Smooth muscle cell (in vitro differentiated cells): ENCODE measurements around the gene RPS6KA2. TPM values are rescaled to one million over a fixed set of nuclear protein-coding genes. Genes with fewer than 3 reads are reported as not detected.

ENCODE experiments used
- DNase-seq: peaks from one replicate; lab custom pipeline; 2025; ENCODE audit not compliant: unreplicated experiment; lab: John Stamatoyannopoulos, UW
- H2AFZ ChIP-seq: fragments of 200-600 bp; sonication (generic); 2 replicates; pipeline ENCODE4 v1.6.0; 2016; ENCODE audit warnings: antibody characterized with exemption, low read depth, mild to moderate bottlenecking
- H3F3A ChIP-seq: fragments of 200-600 bp; sonication (generic); 2 replicates; pipeline ENCODE4 v1.6.0; 2017; ENCODE audit warnings: antibody characterized with exemption, low read depth
- H3K27ac ChIP-seq: fragments of 200-600 bp; sonication (generic); 2 replicates; pipeline ENCODE4 v1.5.1; 2016; ENCODE audit warnings: low read depth, mild to moderate bottlenecking
- H3K27me3 ChIP-seq: fragments of 200-600 bp; sonication (generic); 2 replicates; pipeline ENCODE4 v1.6.1; 2016; ENCODE audit warnings: low read depth, mild to moderate bottlenecking
- H3K36me3 ChIP-seq: fragments of 200-600 bp; sonication (generic); 2 replicates; pipeline ENCODE4 v1.5.1; 2016; ENCODE audit warnings: low read depth
- H3K4me1 ChIP-seq: fragments of 200-600 bp; sonication (generic); 2 replicates; pipeline ENCODE4 v1.5.1; 2016; ENCODE audit warnings: low read depth
- H3K4me2 ChIP-seq: fragments of 200-600 bp; sonication (generic); 2 replicates; pipeline ENCODE4 v1.6.0; 2016; ENCODE audit warnings: mild to moderate bottlenecking
- H3K4me3 ChIP-seq: fragments of 200-600 bp; sonication (generic); 2 replicates; pipeline ENCODE4 v1.5.1; 2016; ENCODE audit warnings: mild to moderate bottlenecking
- H3K79me2 ChIP-seq: fragments of 200-600 bp; sonication (generic); 2 replicates; pipeline ENCODE4 v1.6.0; 2016; ENCODE audit warnings: low read depth, mild to moderate bottlenecking
- H3K9ac ChIP-seq: fragments of 200-600 bp; sonication (generic); 2 replicates; pipeline ENCODE4 v1.6.0; 2016; ENCODE audit warnings: low read depth
- H3K9me3 ChIP-seq: fragments of 200-600 bp; sonication (generic); replicated peaks from 2 replicates; pipeline ENCODE4 v1.5.1; 2016; ENCODE audit warnings: low read depth
- H4K20me1 ChIP-seq: fragments of 200-600 bp; sonication (generic); 2 replicates; pipeline ENCODE4 v1.6.0; 2016; ENCODE audit warnings: low read depth
- WGBS: methylation state at CpG from one replicate; pipeline ENCODE4 v1.1.7; 2016; ENCODE audit warnings: low lambda C conversion rate; 5-methylcytosine and 5-hydroxymethylcytosine counted together
- polyA plus RNA-seq: library from polyadenylated mRNA; unstranded; fragments of >200 nt; fragmentation: Nextera tagmentation; extraction: Ambion mirVana; gene quantifications from 2 replicates; pipeline ENCODE4 v1.2.1, GENCODE V29; 2016
- total RNA-seq: library from RNA; depleted of rRNA; stranded (reverse); fragments of >200 nt; gene quantifications from 2 replicates; pipeline ENCODE4 v1.2.3, GENCODE V29; 2014
- TF ChIP-seq, protein P1 (sequence below): fragments of 200-600 bp; sonication (generic); IDR thresholded peaks from 2 replicates; pipeline ENCODE4 v1.5.1; 2017; ENCODE audit warnings: borderline replicate concordance, mild to moderate bottlenecking, antibody characterized with exemption; ENCODE audit not compliant: insufficient read depth, poor library complexity, severe bottlenecking

RPS6KA2 gene
- total and polyA plus RNA-seq, 2 experiments from 2014 or later, result 7.8 to 10.4 TPM

DNA sequence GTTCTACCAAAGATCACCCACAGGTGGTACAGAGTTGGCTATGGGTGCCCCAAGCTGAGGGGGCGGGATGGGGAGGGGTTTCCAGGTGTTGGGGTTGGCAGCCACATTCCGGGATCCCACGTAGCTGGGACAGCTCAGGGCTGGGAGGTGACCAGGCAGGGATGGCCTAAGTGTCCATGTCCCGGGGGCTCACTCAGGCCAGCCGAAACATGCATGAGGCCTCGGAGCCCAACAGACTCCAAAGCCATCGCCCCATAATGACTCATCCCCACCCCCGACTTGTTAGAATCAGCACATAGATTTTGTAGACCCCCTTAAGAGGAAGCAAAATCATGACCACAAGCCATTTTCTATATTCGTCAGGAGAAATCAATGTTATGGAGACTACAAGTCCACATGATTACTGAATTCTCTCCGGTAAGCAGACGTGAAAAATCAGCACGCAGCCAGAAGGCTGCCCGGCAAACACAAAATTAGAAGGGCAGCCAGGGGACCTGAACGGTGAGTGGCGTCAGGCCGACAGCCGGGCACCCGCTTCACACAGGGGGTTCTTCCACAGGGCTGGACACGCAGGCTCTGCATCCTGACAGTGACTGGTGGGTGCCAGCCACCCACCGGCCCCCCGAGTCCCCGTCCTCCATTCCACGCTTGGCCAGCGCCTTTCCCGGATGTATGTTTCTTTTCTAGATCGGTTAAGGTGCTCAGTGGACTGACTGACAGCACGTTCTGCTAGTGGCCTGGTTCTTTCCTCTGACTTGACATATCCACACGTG is 121.7 kb downstream of the RPS6KA2 start:
- Histone ChIP-seq H3K27me3 (no peaks in the 10 kb centered on the region), H3K4me1 (no peaks in the 10 kb centered on the region), H3K4me2 (no peak overlapping the region), H2AFZ (no peak overlapping the region), H3K9ac (no peak overlapping the region), H3K36me3 (peaks cover 7% of the 10 kb centered on the region), H3F3A (no peaks in the 10 kb centered on the region), H3K27ac (no peak overlapping the region), H3K9me3 (no peaks in the 10 kb centered on the region), H3K4me3 (no peak overlapping the region), H4K20me1 (no peaks in the 10 kb centered on the region), H3K79me2 (no peaks in the 10 kb centered on the region)
- 98% methylated on average over 28 of the region's 28 CpGs for WGBS
- DNase-seq, result no peak
- TF ChIP-seq, protein P1, sequence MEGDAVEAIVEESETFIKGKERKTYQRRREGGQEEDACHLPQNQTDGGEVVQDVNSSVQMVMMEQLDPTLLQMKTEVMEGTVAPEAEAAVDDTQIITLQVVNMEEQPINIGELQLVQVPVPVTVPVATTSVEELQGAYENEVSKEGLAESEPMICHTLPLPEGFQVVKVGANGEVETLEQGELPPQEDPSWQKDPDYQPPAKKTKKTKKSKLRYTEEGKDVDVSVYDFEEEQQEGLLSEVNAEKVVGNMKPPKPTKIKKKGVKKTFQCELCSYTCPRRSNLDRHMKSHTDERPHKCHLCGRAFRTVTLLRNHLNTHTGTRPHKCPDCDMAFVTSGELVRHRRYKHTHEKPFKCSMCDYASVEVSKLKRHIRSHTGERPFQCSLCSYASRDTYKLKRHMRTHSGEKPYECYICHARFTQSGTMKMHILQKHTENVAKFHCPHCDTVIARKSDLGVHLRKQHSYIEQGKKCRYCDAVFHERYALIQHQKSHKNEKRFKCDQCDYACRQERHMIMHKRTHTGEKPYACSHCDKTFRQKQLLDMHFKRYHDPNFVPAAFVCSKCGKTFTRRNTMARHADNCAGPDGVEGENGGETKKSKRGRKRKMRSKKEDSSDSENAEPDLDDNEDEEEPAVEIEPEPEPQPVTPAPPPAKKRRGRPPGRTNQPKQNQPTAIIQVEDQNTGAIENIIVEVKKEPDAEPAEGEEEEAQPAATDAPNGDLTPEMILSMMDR, result no peak

DNA sequence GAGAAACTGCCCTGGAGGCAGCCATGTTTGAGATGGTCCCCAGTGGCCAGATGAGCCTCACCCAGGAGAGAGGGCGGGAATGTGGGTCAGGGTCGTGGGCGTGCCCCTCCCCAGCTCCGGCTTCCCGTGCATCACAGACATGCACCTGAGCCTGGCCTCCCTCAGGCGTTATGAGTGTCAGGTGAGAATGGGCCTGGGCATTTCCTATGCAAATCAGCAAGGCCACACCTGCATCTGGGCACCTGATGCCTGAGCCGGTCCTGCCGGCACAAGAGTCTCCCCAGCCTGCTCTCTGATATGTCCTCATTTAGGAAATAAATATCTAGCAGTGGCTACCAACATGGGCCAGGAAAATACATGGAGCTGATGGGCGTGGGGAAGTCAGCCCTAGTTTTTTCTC is 123.0 kb downstream of the RPS6KA2 start:
- DNase-seq, result no peak
- Histone ChIP-seq H3K9me3 (no peaks in the 10 kb centered on the region), H3K27ac (no peak overlapping the region), H4K20me1 (no peaks in the 10 kb centered on the region), H3K36me3 (no peaks in the 10 kb centered on the region), H3K79me2 (no peaks in the 10 kb centered on the region), H3K4me3 (no peak overlapping the region), H2AFZ (no peak overlapping the region), H3K4me1 (no peaks in the 10 kb centered on the region), H3F3A (no peaks in the 10 kb centered on the region), H3K4me2 (no peak overlapping the region), H3K9ac (no peak overlapping the region), H3K27me3 (no peaks in the 10 kb centered on the region)
- WGBS, result 92% methylated on average over 9 of the region's 9 CpGs
- TF ChIP-seq, protein P1, result no peak

DNA sequence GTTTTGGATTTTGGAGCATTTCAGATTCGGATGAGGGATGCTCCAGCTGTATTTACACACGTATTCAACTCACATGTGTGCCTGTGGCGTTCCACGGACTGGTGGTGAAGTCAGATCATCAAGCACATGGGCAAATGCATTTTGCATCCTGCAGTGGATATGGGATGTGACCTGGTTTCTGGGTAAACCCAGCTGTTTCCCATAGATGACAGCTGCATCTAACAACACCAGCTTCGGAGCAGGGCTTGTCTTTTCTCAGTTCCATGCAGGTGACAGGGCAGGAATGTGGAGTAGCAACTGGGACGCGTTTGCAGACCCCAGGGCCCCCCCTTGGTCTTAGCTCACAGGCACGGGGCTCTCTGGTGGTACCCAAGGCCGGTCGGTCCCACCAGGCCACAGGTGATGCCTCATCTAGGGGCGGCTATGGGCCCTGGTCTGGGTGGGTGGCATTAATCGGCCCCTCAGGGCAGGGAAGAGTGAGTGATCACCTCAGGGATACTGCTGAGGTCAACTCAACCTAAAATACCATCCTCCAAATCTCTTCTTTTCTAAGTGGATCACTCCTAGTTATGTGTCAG is 123.8 kb downstream of the RPS6KA2 start:
- WGBS, result 94% methylated on average over 12 of the region's 12 CpGs
- H3K4me1 ChIP-seq, result no peaks in the 10 kb centered on the region
- no peak overlapping the region for H3K9ac ChIP-seq
- no peaks in the 10 kb centered on the region for H3K36me3 ChIP-seq
- no peak overlapping the region for H3K4me3 ChIP-seq
- H4K20me1 ChIP-seq, result no peaks in the 10 kb centered on the region
- H3K9me3 ChIP-seq, result no peaks in the 10 kb centered on the region
- H3K79me2 ChIP-seq, result no peaks in the 10 kb centered on the region
- TF ChIP-seq, protein P1, result no peak
- H3K27ac ChIP-seq, result no peak overlapping the region
- H3K4me2 ChIP-seq, result no peak overlapping the region
- DNase-seq, result no peak
- no peak overlapping the region for H2AFZ ChIP-seq
- H3F3A ChIP-seq, result no peaks in the 10 kb centered on the region
- no peaks in the 10 kb centered on the region for H3K27me3 ChIP-seq
